Ectodermal cell (in vitro differentiated cells): ENCODE data around the gene ISY1.
"Not testable (repeated sequence)": the region's sequence is repeated elsewhere in the genome, so short reads cannot be mapped to it uniquely, and the experiment has no call there.

Experiments used
- H3K27ac ChIP-seq: 2 replicates; pipeline ENCODE4 v1.7.0; 2013; ENCODE audit warnings: mild to moderate bottlenecking, low read depth, low read length; ENCODE audit not compliant: insufficient read depth, poor library complexity, severe bottlenecking
- H3K27me3 ChIP-seq: 2 replicates; pipeline ENCODE4 v1.7.0; 2013; ENCODE audit warnings: mild to moderate bottlenecking, low read length; ENCODE audit not compliant: insufficient read depth, control insufficient read depth, poor library complexity, severe bottlenecking
- H3K36me3 ChIP-seq: one replicate; pipeline ENCODE4 v1.7.0; 2013; ENCODE audit warnings: low read length; ENCODE audit not compliant: control insufficient read depth, insufficient read depth
- H3K4me1 ChIP-seq: one replicate; pipeline ENCODE4 v1.7.0; 2013; ENCODE audit warnings: low read length; ENCODE audit not compliant: control insufficient read depth, insufficient read depth
- H3K4me3 ChIP-seq: 2 replicates; pipeline ENCODE4 v1.7.0; 2013; ENCODE audit warnings: low read depth, low read length, control low read depth; ENCODE audit not compliant: insufficient read depth
- H3K9me3 ChIP-seq: 2 replicates; pipeline ENCODE4 v1.7.0; 2013; ENCODE audit warnings: mild to moderate bottlenecking, low read length, moderate library complexity; ENCODE audit not compliant: control insufficient read depth
- WGBS, 2 experiments: methylation state at CpG; one replicate each; pipeline ENCODE4 v1.1.7; 2013; ENCODE audit warnings: missing lambda C conversion rate in 2 of 2; 5-methylcytosine and 5-hydroxymethylcytosine counted together

ISY1 gene

DNA sequence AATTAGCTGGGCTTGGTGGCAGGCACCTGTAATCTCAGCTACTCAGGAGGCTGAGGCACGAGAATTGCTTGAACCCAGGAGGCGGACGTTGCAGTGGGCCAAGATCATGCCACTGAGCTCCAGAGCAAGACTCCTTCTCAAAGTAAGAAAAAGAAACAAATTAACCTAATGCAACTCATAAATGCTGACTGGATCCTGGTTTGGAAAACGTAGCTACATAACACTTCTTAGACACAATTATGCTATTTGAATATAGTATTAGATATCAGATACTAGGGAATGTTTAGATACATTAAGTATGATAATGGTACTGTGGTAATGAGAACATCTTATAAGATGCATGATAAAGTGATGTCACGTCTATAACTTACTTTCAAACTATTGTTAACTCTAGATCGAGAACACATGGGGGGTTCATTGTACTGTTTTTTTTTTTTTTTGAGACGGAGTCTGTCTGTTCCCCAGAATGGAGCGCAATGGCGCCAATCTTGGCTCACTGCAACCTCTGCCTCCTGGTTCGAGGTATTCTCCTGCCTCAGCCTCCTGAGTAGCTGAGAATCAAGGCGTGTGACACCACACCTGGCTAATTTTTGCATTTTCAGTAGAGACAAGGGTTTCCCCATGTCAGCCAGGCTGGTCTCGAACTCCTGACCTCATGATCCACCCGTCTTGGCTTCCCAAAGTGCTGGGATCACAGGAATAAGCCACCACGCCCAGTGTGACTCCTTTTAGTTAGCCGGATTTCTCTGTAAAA, 5.9 kb upstream of the ISY1 start:
- Histone ChIP-seq H3K27me3 (no peaks in the 10 kb centered on the region), H3K36me3 (peaks cover 38% of the 10 kb centered on the region), H3K4me3 (no peak overlapping the region), H3K9me3 (no peaks in the 10 kb centered on the region), H3K27ac (no peak overlapping the region), H3K4me1 (peaks cover 7% of the 10 kb centered on the region)
- WGBS, 2 experiments = 95% methylated on average over 14 to 15 of the region's 15 CpGs

DNA sequence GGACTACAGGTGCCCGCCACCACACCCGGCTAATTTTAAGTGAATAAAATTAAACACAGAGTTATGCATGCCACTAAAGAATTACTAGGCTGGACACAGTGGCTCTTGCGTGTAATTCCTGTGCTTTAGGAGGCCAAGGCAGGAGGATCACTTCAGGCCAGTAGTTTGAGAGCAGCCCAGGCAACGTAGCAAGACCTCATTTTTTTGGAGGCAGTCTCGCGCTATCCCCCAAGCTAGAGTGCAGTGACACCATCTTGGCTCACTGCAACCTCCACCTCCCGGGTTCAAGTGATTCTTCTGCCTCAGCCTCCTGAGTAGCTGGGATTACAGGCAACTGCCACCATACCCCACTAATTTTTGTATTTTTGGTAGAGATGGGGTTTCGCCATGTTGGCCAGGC, 4.7 kb upstream of the ISY1 start:
- H3K9me3 ChIP-seq, H3K27ac ChIP-seq, H3K4me1 ChIP-seq, H3K4me3 ChIP-seq, H3K27me3 ChIP-seq: not testable (repeated sequence)
- peaks cover 26% of the 10 kb centered on the region for H3K36me3 ChIP-seq
- WGBS, 2 experiments = 91 to 94% methylated on average over 8 of the region's 8 CpGs

DNA sequence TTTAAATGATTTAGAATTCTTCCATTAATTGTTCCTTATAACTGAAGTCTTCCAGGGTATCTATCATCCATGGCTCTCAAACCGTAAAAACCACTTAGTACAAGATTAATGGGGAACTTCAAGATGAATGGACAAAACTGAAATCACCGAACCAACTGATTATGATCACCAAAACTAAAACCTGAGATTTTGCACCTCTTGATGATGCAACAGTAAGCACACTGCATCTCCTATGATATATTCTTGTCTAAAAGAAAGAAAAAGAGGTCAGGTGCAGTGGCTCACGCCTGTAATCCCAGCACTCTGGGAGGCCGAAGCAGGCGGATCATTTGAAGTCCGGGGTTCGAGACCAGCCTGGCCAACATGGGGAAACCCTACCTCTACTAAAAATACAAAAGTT, 3.6 kb upstream of the ISY1 start:
- no peak overlapping the region for H3K27ac ChIP-seq
- H3K36me3 ChIP-seq = peaks cover 20% of the 10 kb centered on the region
- H3K9me3 ChIP-seq = no peaks in the 10 kb centered on the region
- no peaks in the 10 kb centered on the region for H3K27me3 ChIP-seq
- WGBS, 2 experiments = 92 to 95% methylated on average over 7 of the region's 7 CpGs
- no peak overlapping the region for H3K4me3 ChIP-seq
- peaks cover 7% of the 10 kb centered on the region for H3K4me1 ChIP-seq

DNA sequence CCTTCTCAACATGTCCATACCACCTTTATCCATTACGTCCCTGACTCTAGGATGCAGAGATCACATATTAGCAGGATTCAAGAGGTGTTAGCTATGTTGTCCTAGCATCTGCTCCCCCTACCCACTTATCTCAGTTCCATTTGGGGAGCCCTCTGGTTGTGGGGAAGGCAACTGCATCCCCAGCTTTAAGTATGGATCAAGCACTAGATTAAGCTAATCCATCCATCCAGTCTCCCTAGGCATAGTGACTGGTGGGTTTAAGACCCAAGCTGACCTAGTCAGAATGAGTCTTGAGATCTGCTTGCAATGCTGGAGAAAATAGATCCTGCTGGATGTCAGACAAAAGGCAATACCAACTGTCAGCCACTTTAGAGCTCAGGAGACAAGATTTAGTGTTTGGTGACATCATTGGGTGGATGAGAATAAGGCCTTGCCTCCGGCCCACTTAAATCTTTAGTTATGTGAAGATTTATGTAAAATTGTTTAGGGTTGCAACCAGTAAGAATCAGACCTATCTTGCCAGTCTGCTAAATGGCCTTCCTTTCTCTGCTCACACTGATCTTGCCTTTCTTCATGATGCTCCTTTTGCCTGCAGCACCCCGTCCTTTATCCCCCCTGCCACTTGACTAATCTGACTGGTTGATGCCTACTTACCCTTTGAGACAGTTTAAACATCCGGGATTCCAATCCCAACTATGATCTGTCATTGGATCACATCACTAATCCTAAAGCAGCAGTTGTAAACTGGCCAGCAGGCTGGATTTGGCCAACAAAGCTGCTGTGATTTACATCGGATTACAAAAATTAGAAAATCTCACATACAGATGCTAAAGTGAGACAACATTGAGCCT, 2.1 kb upstream of the ISY1 start:
- 87 to 88% methylated on average over 5 of the region's 5 CpGs for WGBS, 2 experiments
- no peaks in the 10 kb centered on the region for H3K9me3 ChIP-seq
- H3K36me3 ChIP-seq = peaks cover 15% of the 10 kb centered on the region
- H3K27me3 ChIP-seq = no peaks in the 10 kb centered on the region
- H3K4me3 ChIP-seq = no peak overlapping the region
- H3K27ac ChIP-seq = no peak overlapping the region
- peaks cover 7% of the 10 kb centered on the region for H3K4me1 ChIP-seq

DNA sequence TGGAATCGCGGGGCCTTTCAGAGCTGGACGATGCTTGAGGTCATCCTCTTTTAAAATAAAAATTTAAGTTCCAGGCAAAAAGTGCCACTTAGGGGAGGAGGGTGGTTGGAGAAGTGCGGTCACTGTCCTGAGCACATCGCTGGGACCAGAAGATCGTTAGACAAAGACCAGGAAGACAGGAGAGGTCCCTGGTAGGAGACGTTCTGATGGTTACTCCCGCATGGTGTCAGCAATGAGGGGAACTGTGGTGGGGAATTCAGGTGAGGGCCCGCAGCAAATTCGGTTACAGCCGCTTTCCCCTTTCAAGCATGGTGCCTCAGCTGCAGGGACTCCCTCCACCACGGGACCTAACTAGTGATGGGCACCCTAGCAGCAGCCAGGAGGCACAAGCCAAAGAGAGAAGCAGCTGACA, 1.0 kb upstream of the ISY1 start:
- WGBS, 2 experiments = 7 to 9% methylated on average over 12 of the region's 12 CpGs
- Histone ChIP-seq H3K4me3 (peak overlapping the region; percentile 91), H3K27me3 (no peaks in the 10 kb centered on the region), H3K9me3 (no peaks in the 10 kb centered on the region), H3K27ac (peak overlapping the region; percentile 96), H3K4me1 (peaks cover 7% of the 10 kb centered on the region), H3K36me3 (peaks cover 18% of the 10 kb centered on the region)

DNA sequence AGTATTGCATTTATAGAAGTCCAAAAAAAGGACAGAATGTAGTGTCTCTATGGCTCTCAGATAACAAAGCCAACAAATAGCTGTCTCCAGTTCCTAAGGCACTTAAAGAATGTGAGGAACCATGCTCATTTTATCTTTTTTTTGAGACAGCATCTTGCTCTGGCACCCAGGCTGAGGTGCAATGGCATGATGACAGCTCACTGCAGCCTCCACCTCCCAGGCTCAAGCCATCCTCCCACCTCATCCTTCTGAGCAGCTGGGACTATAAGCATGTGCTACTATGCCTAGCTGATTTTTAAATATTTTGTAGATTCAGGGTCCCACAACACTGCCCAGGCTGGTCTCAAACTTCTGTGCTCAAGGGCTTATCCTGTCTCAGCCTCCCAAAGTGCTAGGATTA, 16.1 kb downstream of the ISY1 start:
- peaks cover 5% of the 10 kb centered on the region for H3K36me3 ChIP-seq
- no peak overlapping the region for H3K27ac ChIP-seq

DNA sequence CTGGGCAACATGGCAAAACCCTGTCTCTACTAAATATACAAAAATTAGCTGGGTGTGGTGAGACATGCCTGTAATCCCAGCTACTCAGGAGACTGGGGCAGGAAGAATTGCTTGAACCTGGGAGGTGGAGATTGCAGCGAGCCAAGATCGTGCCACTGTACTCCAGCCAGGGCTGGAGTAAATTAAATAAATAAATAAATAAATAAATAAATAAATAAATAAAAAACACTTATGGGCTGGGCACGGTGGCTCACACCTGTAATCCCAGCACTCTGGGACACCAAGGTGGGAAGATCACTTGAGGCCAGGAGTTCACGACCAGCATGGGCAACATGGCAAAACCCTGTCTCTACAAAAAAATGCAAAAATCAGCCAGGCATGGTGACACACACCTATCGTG, 19.9 kb downstream of the ISY1 start:
- H3K4me3 ChIP-seq = not testable (repeated sequence)

More for the DNA sequence above, 16.1 kb downstream of the ISY1 start:
- Histone ChIP-seq H3K4me3 (no peak overlapping the region), H3K4me1 (no peaks in the 10 kb centered on the region), H3K27me3 (no peaks in the 10 kb centered on the region), H3K9me3 (no peaks in the 10 kb centered on the region)

DNA sequence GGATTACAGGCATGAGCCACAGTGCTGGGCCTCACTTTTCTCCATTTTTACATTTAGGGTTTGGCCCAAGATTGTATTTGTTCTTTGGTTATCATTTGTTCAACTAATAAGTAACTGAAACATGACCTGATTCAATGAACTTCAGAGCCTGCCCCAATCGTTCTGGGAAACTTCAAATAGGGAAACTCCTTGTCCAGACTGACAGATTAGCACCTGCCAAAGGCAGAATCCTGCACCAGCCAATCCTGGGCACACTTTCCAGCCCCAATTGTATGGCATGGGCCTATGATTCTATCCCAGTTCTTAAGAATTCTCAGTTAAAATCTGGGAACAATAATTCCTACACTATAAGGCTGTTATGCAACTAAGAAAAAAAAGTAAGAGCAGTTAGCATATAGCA, 21.0 kb downstream of the ISY1 start:
- H3K9me3 ChIP-seq = no peaks in the 10 kb centered on the region
- H3K27ac ChIP-seq = no peak overlapping the region
- WGBS, 2 experiments = 91 to 96% methylated on average over 1 of the region's 1 CpG
- H3K36me3 ChIP-seq = peaks cover 12% of the 10 kb centered on the region
- no peaks in the 10 kb centered on the region for H3K27me3 ChIP-seq
- H3K4me3 ChIP-seq = no peak overlapping the region
- no peaks in the 10 kb centered on the region for H3K4me1 ChIP-seq

More for the DNA sequence above, 19.9 kb downstream of the ISY1 start:
- H3K27me3 ChIP-seq, H3K9me3 ChIP-seq, H3K27ac ChIP-seq, H3K4me1 ChIP-seq: not testable (repeated sequence)
- 93% methylated on average over 3 of the region's 5 CpGs for WGBS, 2 experiments
- H3K36me3 ChIP-seq = peaks cover 11% of the 10 kb centered on the region

DNA sequence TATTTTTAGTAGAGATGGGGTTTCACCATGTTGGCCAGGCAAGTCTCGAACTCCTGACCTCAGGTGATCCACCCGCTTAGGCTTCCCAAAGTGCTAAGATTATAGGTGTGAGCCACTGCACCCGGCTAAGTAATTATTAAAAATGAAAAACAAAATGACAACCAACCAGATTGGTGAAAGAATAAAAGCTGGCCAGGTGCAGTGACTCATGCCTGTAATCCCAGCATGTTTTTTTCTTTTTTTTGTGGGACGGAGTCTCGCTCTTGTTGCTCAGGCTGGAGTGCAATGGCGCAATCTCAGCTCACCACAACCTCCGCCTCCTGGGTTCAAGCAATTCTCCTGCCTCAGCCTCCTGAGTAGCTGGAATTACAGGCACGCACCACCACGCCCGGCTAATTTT, 24.6 kb downstream of the ISY1 start:
- peaks cover 32% of the 10 kb centered on the region for H3K36me3 ChIP-seq
- not testable (repeated sequence) for H3K9me3 ChIP-seq, H3K27ac ChIP-seq, H3K27me3 ChIP-seq, H3K4me1 ChIP-seq, H3K4me3 ChIP-seq
- 96 to 97% methylated on average over 10 of the region's 10 CpGs for WGBS, 2 experiments

DNA sequence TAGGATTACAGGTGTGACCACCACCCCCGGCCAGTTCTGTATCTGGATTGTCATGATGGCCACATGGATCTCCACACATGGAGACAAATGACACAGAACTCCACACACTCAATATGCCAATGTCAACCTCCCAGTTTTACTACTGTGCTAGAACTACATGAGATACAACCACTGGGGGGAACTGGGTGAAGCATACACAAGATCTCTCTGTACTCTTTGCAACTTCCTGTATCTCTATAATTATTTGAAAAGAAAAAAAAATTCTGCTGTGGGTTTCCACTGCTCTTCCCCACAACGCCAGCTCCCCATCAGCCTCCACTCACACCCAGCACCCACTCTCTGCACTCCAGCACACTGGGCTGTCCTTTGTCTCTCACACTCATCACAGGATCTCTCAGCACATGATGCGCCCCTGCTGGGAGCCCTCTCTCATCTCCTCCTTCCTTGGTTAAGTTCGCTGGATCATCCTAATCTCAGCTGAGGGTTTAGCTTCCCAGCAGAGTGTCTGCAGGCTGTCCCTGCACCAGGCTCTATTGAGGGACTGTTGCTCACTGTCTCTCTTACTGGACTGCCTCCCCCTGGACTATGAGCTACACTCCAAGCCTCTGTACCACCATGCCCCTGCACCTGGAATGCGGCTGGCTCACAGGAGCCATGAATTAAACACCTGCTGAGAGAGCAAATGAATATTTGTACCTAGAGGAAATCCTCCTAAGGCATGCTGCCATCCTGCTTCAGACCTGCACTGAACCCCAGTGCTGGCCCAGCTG, 28.6 kb downstream of the ISY1 start:
- WGBS, 2 experiments = 89 to 94% methylated on average over 5 of the region's 5 CpGs
- no peaks in the 10 kb centered on the region for H3K27me3 ChIP-seq
- no peaks in the 10 kb centered on the region for H3K9me3 ChIP-seq
- H3K36me3 ChIP-seq = peaks cover 37% of the 10 kb centered on the region
- H3K27ac ChIP-seq = no peak overlapping the region
- no peak overlapping the region for H3K4me3 ChIP-seq
- H3K4me1 ChIP-seq = no peaks in the 10 kb centered on the region
